ENCODE measurements around the gene LZTS2.

Gene LZTS2

DNA sequence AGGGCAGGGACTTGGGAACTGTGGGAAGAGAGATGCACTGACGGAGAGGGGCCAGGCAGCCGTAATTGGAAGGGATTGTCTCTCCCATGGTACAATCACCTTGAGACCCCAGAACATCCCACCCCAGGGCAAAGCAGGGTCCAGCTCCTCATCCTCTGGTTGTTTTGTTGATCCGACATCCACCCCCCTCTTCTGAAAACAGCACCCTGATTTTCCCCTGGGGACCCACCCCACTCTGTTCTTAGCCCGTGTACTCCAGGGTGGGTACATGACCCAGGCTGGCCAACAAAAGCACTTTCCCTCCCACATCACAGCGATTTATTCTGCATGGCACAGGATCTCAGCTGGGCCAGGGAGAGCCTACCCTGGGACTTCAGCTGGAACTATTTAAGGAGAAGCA, 17.2 kb downstream of the LZTS2 start:
- TF ChIP-seq, protein P1, sequence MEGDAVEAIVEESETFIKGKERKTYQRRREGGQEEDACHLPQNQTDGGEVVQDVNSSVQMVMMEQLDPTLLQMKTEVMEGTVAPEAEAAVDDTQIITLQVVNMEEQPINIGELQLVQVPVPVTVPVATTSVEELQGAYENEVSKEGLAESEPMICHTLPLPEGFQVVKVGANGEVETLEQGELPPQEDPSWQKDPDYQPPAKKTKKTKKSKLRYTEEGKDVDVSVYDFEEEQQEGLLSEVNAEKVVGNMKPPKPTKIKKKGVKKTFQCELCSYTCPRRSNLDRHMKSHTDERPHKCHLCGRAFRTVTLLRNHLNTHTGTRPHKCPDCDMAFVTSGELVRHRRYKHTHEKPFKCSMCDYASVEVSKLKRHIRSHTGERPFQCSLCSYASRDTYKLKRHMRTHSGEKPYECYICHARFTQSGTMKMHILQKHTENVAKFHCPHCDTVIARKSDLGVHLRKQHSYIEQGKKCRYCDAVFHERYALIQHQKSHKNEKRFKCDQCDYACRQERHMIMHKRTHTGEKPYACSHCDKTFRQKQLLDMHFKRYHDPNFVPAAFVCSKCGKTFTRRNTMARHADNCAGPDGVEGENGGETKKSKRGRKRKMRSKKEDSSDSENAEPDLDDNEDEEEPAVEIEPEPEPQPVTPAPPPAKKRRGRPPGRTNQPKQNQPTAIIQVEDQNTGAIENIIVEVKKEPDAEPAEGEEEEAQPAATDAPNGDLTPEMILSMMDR (IDR thresholded peaks at IDR 0.05; ENCODE audit: insufficient read depth, low read depth, low read length, missing control alignments), result no peak
- no peak for DNase-seq (ENCODE audit: low read depth)
- H3K4me3 ChIP-seq (ENCODE audit: low read length), result no peak overlapping the region

DNA sequence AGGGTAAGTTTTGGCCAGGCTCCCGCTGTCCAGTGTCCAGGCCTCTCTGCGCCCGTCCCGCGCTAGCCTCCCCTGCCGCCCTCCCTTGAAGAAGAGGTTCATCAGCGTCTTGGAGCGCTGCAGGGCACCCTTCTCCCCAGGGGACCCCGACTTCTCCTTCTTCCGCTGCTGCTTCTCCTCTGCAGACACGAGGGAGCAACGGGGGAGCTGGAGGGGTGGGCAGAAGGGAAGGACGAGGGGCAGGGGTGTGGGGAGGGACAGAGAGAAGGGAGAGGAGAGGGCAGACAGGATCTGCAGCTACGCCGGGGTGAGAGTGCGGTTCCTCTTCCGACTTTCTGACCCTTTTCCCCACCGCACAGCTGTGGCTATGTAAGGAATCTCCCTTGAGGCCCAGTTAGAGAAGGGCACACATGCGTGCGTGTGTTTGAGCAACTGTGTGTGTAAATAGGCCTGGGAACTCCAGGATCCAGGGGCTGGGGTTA, 18.6 kb downstream of the LZTS2 start:
- no peak overlapping the region for H3K4me3 ChIP-seq (ENCODE audit: low read length)
- no peak for DNase-seq (ENCODE audit: low read depth)
- TF ChIP-seq, protein P1 (IDR thresholded peaks at IDR 0.05; ENCODE audit: insufficient read depth, low read depth, low read length, missing control alignments), result no peak

DNA sequence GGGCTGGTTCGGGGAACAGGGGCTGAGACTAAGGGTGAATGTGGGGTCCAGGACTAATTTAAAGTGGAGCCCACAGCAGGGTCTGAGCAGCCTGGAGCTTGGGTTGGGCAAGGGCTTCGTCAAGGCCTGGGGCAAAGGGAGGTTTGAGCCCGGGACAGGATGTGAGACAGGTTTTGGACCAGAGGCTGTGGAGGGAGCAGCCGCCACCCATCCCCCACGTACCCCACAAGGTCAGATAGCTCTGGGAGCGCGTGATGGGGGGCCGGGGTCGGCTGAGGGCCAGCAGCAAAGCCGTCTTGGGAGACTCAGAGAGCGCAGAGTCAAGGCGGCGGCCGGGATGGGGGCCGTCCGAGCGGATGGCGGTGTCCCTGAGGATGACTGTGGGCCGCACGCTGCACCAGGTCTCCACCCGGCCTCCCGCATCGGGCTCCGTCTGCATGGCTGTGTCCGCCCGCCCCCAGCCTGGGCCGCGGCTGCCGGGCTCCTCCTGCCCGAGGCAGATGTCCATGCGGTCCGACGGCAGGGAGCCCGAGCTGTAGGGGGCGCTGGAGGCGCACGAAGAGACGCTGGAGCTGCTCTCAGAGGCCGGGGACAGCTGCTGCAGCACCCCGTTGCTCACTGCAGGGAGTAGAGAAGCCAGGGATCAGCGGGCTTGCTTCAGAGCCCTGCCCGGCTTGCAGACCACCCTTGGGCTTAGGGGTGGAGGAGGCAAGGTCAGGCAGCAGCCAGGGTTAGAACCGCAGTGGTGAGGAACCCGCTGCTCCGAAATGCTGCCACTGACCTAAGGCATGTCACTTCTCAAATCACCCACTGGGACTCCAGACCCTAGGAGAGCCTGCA, 19.2 kb downstream of the LZTS2 start:
- peak; percentile 76 for DNase-seq (ENCODE audit: low read depth)
- H3K4me3 ChIP-seq (ENCODE audit: low read length), result no peak overlapping the region
- TF ChIP-seq, protein P1 (IDR thresholded peaks at IDR 0.05; ENCODE audit: insufficient read depth, low read depth, low read length, missing control alignments), result peak; percentile 70

DNA sequence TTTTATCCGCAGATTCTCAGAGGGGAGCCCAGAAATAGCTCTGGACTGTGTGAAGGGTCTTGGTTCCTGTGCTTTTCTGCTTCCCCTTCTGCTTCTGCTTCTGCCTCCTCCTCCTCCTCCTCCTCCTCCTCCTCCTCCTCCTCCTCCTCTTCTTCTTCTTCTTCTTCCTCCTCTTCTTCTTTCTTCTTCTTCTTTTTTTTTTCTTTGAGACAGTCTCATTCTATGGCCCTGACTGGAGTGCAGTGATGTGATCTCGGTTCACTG, 19.8 kb downstream of the LZTS2 start:
- TF ChIP-seq, protein P1 (IDR thresholded peaks at IDR 0.05; ENCODE audit: insufficient read depth, low read depth, low read length, missing control alignments), result no peak
- no peak overlapping the region for H3K4me3 ChIP-seq (ENCODE audit: low read length)
- DNase-seq (ENCODE audit: low read depth), result no peak

DNA sequence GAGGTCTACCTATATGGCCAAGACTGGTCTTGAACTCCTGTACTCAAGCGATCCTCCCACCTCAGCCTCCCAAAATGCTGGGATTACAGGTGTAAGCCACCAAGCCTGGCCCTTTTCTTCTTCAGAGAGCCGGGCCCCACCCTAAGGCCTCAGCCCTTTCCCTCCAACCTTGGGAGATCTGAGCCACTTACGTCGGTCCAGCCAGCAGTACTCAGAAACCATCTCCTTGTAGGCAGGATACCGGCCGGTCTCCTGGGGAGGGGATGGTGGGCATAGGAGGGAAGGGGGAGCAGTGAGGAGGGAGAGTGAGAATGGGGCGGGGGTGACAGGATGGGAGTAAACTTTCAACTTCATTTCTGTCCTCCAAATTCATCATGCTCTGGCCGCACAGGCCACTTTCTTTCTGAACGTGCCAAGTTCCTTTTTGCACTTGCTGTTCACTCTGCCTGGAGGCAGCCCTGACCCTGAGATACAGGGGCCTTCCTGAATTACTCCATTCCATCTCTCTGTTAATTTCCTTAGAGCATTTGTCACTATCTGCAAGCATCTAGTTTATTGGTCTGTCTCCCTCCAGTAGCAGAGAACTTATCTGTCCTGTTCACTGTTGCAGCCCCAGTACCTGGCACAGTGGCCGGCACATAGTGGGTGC, 20.9 kb downstream of the LZTS2 start:
- TF ChIP-seq, protein P1 (IDR thresholded peaks at IDR 0.05; ENCODE audit: insufficient read depth, low read depth, low read length, missing control alignments), result no peak
- DNase-seq (ENCODE audit: low read depth), result no peak
- no peak overlapping the region for H3K4me3 ChIP-seq (ENCODE audit: low read length)

DNA sequence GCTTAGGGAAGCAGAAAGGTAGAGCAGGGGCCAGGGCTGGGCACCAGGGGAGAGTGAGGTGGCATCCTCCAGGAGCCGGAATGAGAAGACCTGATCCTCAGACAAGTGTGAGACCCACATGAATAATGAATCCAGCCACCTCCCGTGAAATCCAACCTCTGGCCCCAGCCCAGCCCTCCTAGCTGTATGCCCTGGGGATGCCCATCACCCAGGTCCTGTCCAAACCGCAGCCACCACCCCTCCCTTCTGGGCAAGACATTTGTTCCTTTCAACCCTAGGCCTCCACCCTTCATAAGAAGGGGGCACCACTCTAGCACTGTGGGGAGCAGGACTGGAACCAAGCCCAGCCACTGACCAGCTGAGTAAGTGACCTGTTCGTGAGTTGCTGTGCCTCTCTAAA, 21.6 kb downstream of the LZTS2 start:
- no peak overlapping the region for H3K4me3 ChIP-seq (ENCODE audit: low read length)
- TF ChIP-seq, protein P1 (IDR thresholded peaks at IDR 0.05; ENCODE audit: insufficient read depth, low read depth, low read length, missing control alignments), result no peak
- DNase-seq (ENCODE audit: low read depth), result no peak
